GM12874 (cell line): ENCODE measurements around the gene MMD2.

Source experiments
- TF ChIP-seq, protein P1 (sequence below): IDR thresholded peaks from 2 replicates; pipeline ENCODE4 v1.5.1; 2011; ENCODE audit warnings: low read depth, mild to moderate bottlenecking, control low read depth, low read length, moderate library complexity; ENCODE audit not compliant: insufficient read depth

The MMD2 gene, protein sequence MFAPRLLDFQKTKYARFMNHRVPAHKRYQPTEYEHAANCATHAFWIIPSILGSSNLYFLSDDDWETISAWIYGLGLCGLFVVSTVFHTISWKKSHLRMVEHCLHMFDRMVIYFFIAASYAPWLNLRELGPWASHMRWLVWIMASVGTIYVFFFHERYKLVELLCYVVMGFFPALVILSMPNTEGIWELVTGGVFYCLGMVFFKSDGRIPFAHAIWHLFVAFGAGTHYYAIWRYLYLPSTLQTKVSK

DNA sequence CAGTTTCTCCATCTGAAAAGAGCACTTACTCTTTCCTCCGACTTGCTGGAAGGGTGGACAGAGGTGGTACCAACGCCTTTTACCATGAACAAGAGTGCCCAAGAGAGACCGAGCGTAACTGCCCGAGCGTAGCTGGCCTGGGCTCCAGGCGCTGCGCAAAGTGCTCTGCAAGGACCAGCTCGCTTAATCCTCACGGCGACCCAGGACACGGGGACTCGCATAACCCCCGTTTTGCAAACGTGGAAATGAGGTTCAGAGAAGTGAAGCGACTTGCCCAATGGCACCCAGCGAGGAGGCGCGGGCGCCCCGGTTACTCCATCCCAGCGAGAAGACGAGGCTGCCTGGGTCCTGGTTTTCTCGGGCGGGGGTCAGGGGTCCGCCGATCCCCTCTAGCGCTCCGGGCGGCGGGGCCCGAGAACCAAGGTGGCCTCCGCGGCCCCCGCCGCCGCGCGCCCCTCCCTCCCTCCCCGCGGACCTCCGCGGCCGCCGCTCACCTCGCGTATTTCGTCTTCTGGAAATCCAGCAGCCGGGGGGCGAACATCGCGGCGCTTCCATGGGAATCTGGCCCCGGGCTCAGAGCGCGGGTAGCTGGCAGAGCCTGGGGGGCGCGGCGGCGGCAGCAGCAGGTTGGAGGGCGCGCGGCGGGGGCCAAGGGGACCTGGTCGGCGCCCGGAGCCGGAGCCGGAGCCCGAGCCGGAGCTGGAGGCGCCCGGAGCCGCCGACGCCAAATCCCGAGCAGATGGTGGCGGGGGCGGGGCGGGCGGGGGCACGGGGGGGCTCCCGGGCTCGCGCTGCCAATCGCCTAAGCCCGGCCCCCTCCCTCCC lies at the start of gene MMD2:
Gene MMD2 (minus strand): TSS at position 711 of the 825 bp plus-strand sequence. CDS start 170 bp downstream, at position 541.
- TF ChIP-seq, protein P1, sequence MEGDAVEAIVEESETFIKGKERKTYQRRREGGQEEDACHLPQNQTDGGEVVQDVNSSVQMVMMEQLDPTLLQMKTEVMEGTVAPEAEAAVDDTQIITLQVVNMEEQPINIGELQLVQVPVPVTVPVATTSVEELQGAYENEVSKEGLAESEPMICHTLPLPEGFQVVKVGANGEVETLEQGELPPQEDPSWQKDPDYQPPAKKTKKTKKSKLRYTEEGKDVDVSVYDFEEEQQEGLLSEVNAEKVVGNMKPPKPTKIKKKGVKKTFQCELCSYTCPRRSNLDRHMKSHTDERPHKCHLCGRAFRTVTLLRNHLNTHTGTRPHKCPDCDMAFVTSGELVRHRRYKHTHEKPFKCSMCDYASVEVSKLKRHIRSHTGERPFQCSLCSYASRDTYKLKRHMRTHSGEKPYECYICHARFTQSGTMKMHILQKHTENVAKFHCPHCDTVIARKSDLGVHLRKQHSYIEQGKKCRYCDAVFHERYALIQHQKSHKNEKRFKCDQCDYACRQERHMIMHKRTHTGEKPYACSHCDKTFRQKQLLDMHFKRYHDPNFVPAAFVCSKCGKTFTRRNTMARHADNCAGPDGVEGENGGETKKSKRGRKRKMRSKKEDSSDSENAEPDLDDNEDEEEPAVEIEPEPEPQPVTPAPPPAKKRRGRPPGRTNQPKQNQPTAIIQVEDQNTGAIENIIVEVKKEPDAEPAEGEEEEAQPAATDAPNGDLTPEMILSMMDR: no peak

DNA sequence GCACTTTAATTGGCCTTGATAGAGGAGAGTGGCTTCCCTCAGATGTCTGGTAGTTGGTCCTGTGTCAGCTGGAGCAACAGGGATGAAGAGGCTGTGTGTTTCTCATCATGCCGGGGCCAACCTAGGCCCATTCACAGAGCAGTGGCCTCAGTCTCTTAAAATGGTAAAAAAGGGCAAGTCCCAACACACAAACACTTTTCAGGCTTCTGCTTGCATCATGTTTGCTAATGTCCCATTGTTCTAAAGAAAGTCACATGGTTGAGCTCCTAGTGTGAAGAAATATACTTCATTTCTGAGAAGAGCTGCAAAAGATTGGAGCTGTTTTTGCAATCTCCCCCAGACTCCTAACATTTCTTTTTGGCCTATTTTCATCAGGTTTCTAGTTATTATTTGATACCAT lies 46.1 kb upstream of the MMD2 start:
- TF ChIP-seq, protein P1: no peak

DNA sequence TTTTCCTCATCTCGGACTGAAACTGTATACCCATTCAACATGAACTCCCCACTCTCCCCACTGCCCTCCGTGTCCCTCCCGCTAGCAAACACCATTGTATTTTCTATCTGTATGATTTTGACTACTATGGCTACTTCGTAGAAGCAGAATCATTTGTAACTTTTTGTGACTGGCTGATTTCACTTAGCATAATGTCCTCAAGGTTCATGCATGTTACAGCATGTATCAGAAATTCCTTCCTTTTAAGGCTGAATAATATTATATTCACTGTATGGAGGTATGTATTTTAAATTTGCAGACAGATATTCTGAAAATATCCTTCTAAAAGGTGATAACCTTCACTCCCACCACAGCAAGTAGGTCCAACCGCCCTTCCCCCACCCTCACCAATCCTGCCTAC lies 42.9 kb upstream of the MMD2 start:
- TF ChIP-seq, protein P1: no peak

DNA sequence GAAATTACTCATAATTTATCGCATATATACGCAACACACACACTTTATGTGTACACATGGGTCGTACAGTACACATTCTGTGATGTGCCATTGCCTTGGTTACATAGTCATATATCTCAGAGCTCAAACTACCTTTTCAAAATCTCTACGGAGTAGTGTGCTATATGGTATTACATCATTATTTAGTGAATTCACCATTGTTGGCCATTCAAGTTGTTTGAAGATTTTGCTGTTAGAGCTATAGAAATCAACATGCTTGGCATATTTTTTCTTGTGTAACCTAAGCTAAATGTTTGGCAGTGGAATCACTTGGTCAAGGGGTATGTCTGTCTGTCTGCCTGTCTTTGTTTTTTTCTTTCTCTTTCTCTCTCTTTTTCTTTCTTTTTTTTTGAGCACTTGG lies 42.0 kb upstream of the MMD2 start:
- TF ChIP-seq, protein P1: no peak

DNA sequence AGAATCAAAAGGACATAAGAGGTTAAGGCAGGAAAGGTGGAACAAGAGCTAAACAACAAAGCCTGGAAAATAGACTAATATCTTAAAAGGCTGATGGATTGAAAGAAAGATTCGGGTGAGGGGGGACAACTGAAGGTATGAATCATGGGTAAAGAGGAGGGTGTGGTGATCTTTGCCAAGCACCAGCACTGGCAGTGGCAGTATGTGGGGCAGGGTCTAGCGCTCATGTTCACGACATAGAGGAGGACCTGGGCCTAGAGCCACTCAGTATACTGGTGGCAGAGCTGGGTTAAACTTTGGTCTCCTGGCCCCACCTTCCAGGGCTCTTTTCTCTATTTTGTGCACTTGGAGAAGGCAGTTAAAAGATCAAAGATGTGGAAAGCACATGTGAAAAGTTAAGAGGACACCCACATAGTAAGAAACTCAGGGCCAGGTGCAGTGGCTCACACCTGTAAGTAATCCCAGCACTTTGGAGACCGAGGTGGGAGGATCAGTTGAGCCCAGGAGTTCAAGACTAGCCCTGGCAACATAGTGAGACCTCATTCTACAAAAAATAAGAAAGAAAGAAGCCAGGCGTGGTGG lies 40.5 kb upstream of the MMD2 start:
- TF ChIP-seq, protein P1: no peak

DNA sequence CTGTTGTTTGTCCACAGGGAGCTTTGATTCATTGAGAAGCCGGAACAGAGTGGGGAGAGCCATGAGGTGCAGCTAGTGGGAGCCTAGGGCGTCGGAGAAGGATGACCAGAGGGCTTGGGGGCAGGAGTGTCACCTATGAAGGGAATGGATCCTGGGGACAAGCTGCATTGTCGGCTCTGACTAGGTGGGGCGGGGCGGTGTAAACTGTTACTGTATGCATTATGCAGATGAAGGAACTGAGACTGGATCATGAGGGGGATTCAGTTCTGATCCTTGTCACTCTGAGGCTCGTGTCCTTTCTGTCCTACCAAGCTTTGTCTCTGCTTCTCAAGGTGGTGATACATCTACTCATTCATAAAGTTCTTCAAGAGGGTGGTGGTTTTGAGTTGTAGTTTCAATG lies 39.9 kb upstream of the MMD2 start:
- TF ChIP-seq, protein P1: no peak

DNA sequence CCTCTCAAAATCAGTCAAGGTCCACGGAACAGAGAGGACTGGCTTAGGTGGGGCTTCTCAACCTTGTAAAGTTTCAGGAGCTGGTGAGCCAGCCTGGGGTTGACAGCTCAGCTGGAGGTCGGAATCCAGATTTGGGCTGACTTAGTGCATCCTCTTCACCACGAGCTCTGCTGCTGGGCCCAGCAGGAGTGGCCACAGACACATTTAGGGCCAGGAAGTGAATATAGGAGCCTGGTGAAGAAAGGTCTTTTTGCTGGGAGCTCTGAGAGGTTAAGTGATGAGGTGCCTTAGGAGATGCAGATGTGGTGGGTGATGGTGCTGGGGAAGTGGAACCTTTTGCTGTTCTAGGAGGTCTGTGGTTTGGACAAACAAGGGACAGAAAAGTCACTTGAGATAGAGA lies 39.3 kb upstream of the MMD2 start:
- TF ChIP-seq, protein P1: no peak
